Right lobe of liver (tissue), 6 donors: ENCODE results near the gene COL4A3. TPM values are rescaled to one million over a fixed set of nuclear protein-coding genes. Genes with fewer than 3 reads are reported as not detected.

ENCODE experiments used
- ATAC-seq, 4 donors: fragments of 200-7000 bp; cut with Tn5 transposase; one replicate each; pipeline ENCODE4 v1.9.1; 2020; ENCODE audit warnings: mild to moderate bottlenecking in 4 of 4, moderate library complexity in 4 of 4
- DNase-seq, 3 donors: peaks; one replicate each; pipeline ENCODE4 v3.0.0-alpha.2; 2020
- H3K27ac ChIP-seq, 3 donors: fragments of 200-600 bp; one replicate each; pipeline ENCODE4 v1.8.0; 2022
- H3K27me3 ChIP-seq, 2 donors: fragments of 200-600 bp; one replicate each; pipeline ENCODE4 v1.8.0; 2022
- H3K36me3 ChIP-seq, 4 donors: fragments of 200-600 bp; sonication (generic) in 1 of 4; one replicate each; pipeline versions ENCODE4 v1.5.1 to v1.8.0; 2017 to 2022; ENCODE audit warnings: control low read depth in 1 of 4
- H3K4me1 ChIP-seq, 4 donors: fragments of 200-600 bp; sonication (generic) in 1 of 4; one replicate each; pipeline versions ENCODE4 v1.5.1 to v1.8.0; 2017 to 2022; ENCODE audit warnings: control low read depth in 1 of 4
- H3K4me3 ChIP-seq, 3 donors: fragments of 200-600 bp; one replicate each; pipeline ENCODE4 v1.8.0; 2022
- H3K9me3 ChIP-seq, 4 donors: fragments of 200-600 bp; sonication (generic) in 1 of 4; one replicate each; pipeline versions ENCODE4 v1.5.1 to v1.8.0; 2017 to 2022; ENCODE audit warnings: control low read depth in 1 of 4
- POLR2A ChIP-seq: fragments of 450-650 bp; IDR thresholded peaks from one replicate; pipeline ENCODE4 v1.6.1; 2017; ENCODE audit warnings: antibody characterized with exemption, mild to moderate bottlenecking
- WGBS: methylation state at CpG from one replicate; pipeline ENCODE4 v1.1.6; 2018; ENCODE audit warnings: low coverage, low lambda C conversion rate; ENCODE audit not compliant: insufficient coverage; ENCODE audit errors: missing lambda C conversion rate; 5-methylcytosine and 5-hydroxymethylcytosine counted together
- intact Hi-C, 2 donors: fragments of 100-400 bp; cut with DNase I; formaldehyde crosslinking; loops; one replicate each; pipeline versions ENCODE4 v1.11.2 to v1.14.1; 2022
- total RNA-seq, 6 experiments: library from RNA; depleted of rRNA in 2 of 6; stranded (reverse); fragments of >200 nt in 2 of 6; fragmentation: NEBNext Ultra II Directional in 3 of 6; extraction: Animal tissue kit (Norgen Biotek cat#: 25700) in 3 of 6; gene quantifications; one replicate each; pipeline versions ENCODE4 v1.1.0 to v1.2.4, GENCODE V29; 2016 to 2023
- TF ChIP-seq, protein P1 (sequence below), 4 donors: fragments of 200-600 bp in 3 of 4; fragments of 450-650 bp in 1 of 4; IDR thresholded peaks; one replicate each; pipeline versions ENCODE4 v1.5.1 to v1.8.0; 2016 to 2022; ENCODE audit warnings: antibody characterized with exemption in 4 of 4, mild to moderate bottlenecking in 2 of 4
- donor health status: DM: no; HTN: yes; CAD: no.
- donor health status: DM: no; HTN: no; CAD: no.
- donor health status: DM: no; HTN: no; CAD: no.
- donor health status: DM: no; HTN: yes; CAD: no.
- donor health status: DM: no; HTN: yes; CAD: no.

Gene COL4A3
- total RNA-seq, 6 experiments from 2014 or later = 0.12 to 1.6 (median 0.73) TPM

DNA sequence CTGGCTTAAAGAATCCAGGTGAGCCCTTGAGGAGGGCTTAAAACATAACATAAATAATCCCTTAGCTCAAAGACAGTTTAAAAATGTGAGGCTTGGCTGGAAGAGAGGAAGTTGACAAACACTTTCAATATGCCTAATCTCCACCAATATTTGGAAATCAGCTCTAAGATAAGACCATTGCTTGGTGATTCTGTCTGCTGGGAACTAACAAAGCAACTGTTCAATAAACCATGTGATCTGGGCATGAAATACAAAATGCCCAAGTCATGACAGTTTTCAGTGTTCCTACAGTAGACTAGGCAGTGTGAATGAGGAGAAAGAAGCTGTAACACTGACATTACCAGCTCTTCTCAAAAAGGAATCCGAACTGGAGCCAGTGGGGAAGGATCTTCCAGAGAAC, 171.3 kb downstream of the COL4A3 start:
- H3K4me3 ChIP-seq = no peak overlapping the region
- TF ChIP-seq POLR2A = no peak
- TF ChIP-seq, protein P1, sequence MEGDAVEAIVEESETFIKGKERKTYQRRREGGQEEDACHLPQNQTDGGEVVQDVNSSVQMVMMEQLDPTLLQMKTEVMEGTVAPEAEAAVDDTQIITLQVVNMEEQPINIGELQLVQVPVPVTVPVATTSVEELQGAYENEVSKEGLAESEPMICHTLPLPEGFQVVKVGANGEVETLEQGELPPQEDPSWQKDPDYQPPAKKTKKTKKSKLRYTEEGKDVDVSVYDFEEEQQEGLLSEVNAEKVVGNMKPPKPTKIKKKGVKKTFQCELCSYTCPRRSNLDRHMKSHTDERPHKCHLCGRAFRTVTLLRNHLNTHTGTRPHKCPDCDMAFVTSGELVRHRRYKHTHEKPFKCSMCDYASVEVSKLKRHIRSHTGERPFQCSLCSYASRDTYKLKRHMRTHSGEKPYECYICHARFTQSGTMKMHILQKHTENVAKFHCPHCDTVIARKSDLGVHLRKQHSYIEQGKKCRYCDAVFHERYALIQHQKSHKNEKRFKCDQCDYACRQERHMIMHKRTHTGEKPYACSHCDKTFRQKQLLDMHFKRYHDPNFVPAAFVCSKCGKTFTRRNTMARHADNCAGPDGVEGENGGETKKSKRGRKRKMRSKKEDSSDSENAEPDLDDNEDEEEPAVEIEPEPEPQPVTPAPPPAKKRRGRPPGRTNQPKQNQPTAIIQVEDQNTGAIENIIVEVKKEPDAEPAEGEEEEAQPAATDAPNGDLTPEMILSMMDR (IDR thresholded peaks at IDR 0.05) = no peak
- no peak overlapping the region for H3K27ac ChIP-seq
- DNase-seq (no peak), ATAC-seq (peak; percentile 33 to 74 (median 50))
- 56% methylated on average over 1 of the region's 1 CpG for WGBS
- H3K36me3 ChIP-seq = peaks cover 0 to 14% (median 1%) of the 10 kb centered on the region in 4 donors
- intact Hi-C loops = no loop called here
- no peaks in the 10 kb centered on the region for H3K27me3 ChIP-seq
- H3K9me3 ChIP-seq = no peaks in the 10 kb centered on the region
- peaks cover 0 to 10% (median 2%) of the 10 kb centered on the region in 4 donors for H3K4me1 ChIP-seq

DNA sequence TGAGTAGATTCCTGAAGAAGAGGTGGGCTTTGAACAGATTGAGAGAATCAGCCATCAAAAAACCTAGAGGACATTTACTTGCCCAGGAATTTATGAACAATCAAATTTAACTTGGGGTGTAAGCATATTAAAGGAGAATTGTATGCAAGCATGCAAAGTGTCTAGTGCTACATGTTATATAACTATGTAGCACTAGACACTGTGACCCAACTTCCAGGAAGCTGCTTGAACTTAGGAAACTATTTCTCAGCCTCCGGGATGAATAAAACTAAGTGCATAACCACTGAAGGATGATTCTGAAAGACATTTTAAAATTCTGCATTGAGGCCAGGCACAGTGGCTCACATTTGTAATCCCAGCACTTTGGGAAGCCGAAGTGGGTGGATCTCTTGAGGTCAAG, 173.0 kb downstream of the COL4A3 start:
- Histone ChIP-seq H3K36me3 (peaks cover 0 to 9% (median under 1%) of the 10 kb centered on the region in 4 donors), H3K4me1 (peaks cover 0 to 10% (median 2%) of the 10 kb centered on the region in 4 donors), H3K9me3 (no peaks in the 10 kb centered on the region), H3K27ac (no peak overlapping the region), H3K27me3 (no peaks in the 10 kb centered on the region), H3K4me3 (no peak overlapping the region)
- TF ChIP-seq POLR2A = no peak
- TF ChIP-seq, protein P1 (IDR thresholded peaks at IDR 0.05) = no peak
- 86% methylated on average over 2 of the region's 2 CpGs for WGBS
- DNase-seq = no peak
- intact Hi-C loops = no loop called here
- ATAC-seq = no peak

DNA sequence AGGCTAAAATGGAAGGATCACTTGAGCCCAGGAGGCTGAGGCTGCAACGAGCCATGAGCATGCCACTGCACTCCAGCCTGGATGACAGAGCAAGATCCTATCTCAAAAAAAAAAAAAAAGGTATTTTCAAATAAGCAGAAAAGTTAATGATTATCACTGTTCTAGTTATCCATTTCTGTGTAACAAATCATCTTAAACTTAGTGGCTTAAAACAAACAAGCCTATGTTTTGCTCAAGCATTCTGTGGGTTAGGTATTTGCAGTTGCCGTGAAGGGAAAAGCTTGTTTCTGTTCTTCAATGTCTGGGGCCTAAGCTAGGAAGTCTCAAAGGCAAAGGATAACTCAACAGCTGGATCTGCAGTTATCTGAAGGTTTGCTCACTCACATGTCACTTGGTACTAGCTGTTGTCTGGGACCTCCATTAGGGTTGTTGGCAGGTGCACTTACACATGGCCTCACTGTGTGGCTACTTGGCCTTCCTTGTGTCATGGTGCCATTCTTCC, 174.7 kb downstream of the COL4A3 start:
- TF ChIP-seq, protein P1 (IDR thresholded peaks at IDR 0.05) = no peak
- no peak for TF ChIP-seq POLR2A
- WGBS = 33% methylated on average over 1 of the region's 2 CpGs
- intact Hi-C loops = no loop called here
- Histone ChIP-seq H3K9me3 (no peaks in the 10 kb centered on the region), H3K4me3 (no peak overlapping the region), H3K36me3 (peaks cover 0 to 3% (median 0%) of the 10 kb centered on the region in 4 donors), H3K27ac (no peak overlapping the region), H3K4me1 (peaks cover 0 to 10% (median 2%) of the 10 kb centered on the region in 4 donors), H3K27me3 (no peaks in the 10 kb centered on the region)
- no peak for DNase-seq
- ATAC-seq = peak; percentile 73 to 81 (median 77)

DNA sequence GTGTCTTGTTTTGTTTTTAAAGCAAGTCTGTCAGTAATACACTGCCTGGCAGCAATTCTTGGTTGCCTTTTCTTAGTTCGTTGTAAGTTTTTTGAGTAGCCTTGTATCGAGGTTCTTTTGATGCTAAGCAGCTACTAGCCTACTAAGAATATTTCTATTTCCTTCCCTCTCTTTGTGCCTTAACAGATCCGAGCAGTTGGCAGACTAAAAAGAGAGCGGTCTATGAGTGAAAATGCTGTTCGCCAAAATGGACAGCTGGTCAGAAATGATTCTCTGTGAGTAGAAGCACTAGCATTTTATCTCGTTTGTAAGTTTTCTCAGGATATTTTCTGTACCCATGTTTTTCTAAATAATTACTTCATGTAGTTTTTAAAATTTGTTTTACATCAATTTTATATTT, 175.7 kb downstream of the COL4A3 start:
- H3K9me3 ChIP-seq = no peaks in the 10 kb centered on the region
- no peaks in the 10 kb centered on the region for H3K27me3 ChIP-seq
- peaks cover 0 to 3% (median 0%) of the 10 kb centered on the region in 4 donors for H3K36me3 ChIP-seq
- no peak overlapping the region for H3K4me3 ChIP-seq
- ATAC-seq (no peak), DNase-seq (no peak)
- no peak overlapping the region for H3K27ac ChIP-seq
- peaks cover 0 to 10% (median 2%) of the 10 kb centered on the region in 4 donors for H3K4me1 ChIP-seq
- intact Hi-C loops = no loop called here
- WGBS = 75% methylated on average over 6 of the region's 6 CpGs
- TF ChIP-seq, protein P1 (IDR thresholded peaks at IDR 0.05) = no peak
- no peak for TF ChIP-seq POLR2A
